Measurements from ENCODE around the gene FAXDC2. TPM values are rescaled to one million over a fixed set of nuclear protein-coding genes. Genes with fewer than 3 reads are reported as not detected.

The FAXDC2 gene
- total and polyA plus RNA-seq, 2 of the 13 experiments (the other 11 are each of a cell fraction or from before 2014, with no cell fraction given): 4.7 to 58.8 TPM

- TF ChIP-seq ATAD3A (CRISPR knock-in tag; IDR thresholded peaks at IDR 0.05): no peak
- TF ChIP-seq PBX3 (CRISPR knock-in tag; IDR thresholded peaks at IDR 0.05; ENCODE audit: borderline replicate concordance): no peak
- no peak for TF ChIP-seq ZNF142 (CRISPR knock-in tag; IDR thresholded peaks at IDR 0.05)
- no peak for TF ChIP-seq ERF (CRISPR knock-in tag; IDR thresholded peaks at IDR 0.05)
- 0 out of 2 replicates have a peak, but pooled peaks have one; percentile 30 for TF ChIP-seq SAP130 (CRISPR knock-in tag; IDR thresholded peaks at IDR 0.05; ENCODE audit: low read depth)
- no peak for TF ChIP-seq ZNF547 (CRISPR knock-in tag; IDR thresholded peaks at IDR 0.05)
- TF ChIP-seq ZUFSP (CRISPR knock-in tag; IDR thresholded peaks at IDR 0.05; ENCODE audit: borderline replicate concordance): no peak
- no peak for TF ChIP-seq FOXK2 (IDR thresholded peaks at IDR 0.05)
- no peak for TF ChIP-seq ELF3 (CRISPR knock-in tag; IDR thresholded peaks at IDR 0.05)
- no peak for TF ChIP-seq ZNF577 (CRISPR knock-in tag; IDR thresholded peaks at IDR 0.05; ENCODE audit: borderline replicate concordance, low read depth)
- no peak for TF ChIP-seq SNAI1 (CRISPR knock-in tag; IDR thresholded peaks at IDR 0.05; ENCODE audit: borderline replicate concordance)
- no peak for TF ChIP-seq KLF6 (CRISPR knock-in tag; IDR thresholded peaks at IDR 0.05)
- no peak for TF ChIP-seq XRCC5 (optimal IDR thresholded peaks at IDR 0.05; ENCODE audit: low read length)
- TF ChIP-seq ZZZ3 (CRISPR knock-in tag; IDR thresholded peaks at IDR 0.05; ENCODE audit: borderline replicate concordance): no peak
- TF ChIP-seq ZNF746 (CRISPR knock-in tag; IDR thresholded peaks at IDR 0.05): no peak
- TF ChIP-seq ZNF790 (CRISPR knock-in tag; IDR thresholded peaks at IDR 0.05; ENCODE audit: borderline replicate concordance): no peak
- TF ChIP-seq ARID5B (CRISPR knock-in tag; IDR thresholded peaks at IDR 0.05): peak; percentile 39; the same call in 1 of the 2 replicates
- no peak for TF ChIP-seq TAF1 (CRISPR knock-in tag; IDR thresholded peaks at IDR 0.05)
- no peak for TF ChIP-seq FOXA1 (IDR thresholded peaks at IDR 0.05)
- no peak for TF ChIP-seq FOXA1 (CRISPR knock-in tag; IDR thresholded peaks at IDR 0.05)
Observed at GRCh38 chr5:154800582-154800981, 49.8 kb downstream of the FAXDC2 start (continued).

Measured in HepG2 (cell line).